NCI-H1092 treated with DMSO at 0.1 percent for 48 hours (cell line): ENCODE results near the gene HMGXB3.

Source experiments
- DNase-seq: peaks from one replicate; lab custom pipeline; 2025; lab: John Stamatoyannopoulos, UW

The HMGXB3 gene

GRCh38 chr5:149982505-149982904, 18.0 kb upstream of the HMGXB3 start:
- DNase-seq: no peak

GRCh38 chr5:149988126-149988525, 12.4 kb upstream of the HMGXB3 start:
- no peak for DNase-seq

GRCh38 chr5:149990518-149991376, 9.8 kb upstream of the HMGXB3 start:
- peak; percentile 52 for DNase-seq

DNA sequence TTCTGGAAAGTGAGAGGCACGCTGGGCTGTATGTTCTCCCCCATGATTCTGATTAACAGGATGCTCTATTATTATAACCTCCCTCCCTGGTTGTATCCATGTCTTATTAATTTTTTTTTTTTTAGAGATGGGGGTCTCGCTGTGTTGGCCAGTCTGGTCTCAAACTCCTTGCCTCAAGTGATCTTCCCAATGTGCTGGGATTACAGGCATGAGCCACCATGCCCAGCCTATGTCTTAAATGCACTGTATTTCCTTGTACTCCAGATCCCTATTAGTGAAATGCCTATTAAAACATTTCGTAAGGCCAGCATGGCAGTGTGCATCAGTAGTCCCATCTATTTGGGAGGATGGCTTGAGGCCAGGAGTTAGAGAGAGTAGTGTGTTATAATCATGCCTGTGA, 7.1 kb upstream of the HMGXB3 start:
- DNase-seq: no peak

DNA sequence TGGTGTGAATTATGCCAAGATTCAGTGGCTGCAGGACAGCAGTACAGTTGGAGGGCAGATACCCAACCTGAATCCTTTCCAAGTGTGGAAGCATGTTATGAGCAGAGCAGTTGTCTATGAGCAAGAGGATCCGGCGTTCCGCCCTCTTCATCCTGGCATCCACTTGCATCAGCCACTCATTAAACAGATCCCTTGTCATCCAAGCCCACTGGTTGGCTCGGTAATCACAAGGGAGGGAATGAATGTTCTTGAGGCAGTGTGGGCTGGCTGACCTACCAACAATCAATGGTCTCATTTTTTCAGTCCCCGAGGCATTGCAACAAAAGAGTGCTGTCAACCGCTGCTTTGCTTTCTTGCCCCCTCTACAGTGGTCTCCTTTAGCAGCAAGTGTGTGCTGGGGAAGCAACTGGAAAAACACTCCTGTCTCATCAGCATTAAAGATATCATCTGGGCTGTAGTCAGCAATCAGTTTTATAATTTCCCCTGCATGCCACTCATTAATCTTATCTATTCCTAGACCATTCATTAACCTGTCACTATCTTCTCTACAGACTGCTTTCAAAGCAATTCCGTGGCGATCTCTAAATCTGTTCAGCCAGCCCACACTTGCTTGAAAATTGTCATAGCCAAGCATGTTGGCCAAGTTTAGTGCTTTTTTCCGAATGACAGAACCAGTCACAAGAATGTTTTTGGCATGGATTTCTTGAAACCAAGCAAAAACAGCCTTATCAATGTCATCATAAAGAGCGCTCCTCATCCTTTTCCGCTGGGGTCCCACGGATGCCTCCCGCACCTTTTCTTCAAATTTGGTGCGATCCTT, 4.9 kb upstream of the HMGXB3 start:
- no peak for DNase-seq

GRCh38 chr5:149996205-149996890, 4.2 kb upstream of the HMGXB3 start:
- no peak for DNase-seq

DNA sequence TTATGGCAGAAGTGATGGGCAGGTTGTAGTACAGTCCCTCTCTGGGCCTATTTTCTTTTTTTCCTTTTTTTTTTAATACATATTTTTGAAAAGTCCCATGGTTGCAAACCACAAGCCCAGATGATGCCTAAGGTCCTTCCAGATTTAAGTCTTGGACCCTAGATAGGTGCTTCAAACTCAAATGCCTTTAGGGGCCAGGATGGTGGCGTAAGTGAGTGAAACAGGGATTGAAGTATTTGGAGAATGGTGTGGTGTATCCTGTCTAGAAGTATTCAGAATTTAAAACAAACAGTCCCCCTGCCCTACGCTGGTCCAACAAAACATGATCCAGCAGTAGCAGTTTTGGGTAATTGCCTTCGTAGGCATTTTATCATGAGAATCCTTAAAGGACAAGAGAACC, 2.3 kb upstream of the HMGXB3 start:
- no peak for DNase-seq

GRCh38 chr5:149999359-149999758, 1.2 kb upstream of the HMGXB3 start:
- no peak for DNase-seq

- no peak for DNase-seq
Observed at GRCh38 chr5:149999866-150000255, 678 bp upstream of the HMGXB3 start.

GRCh38 chr5:150000990-150001659, 586 bp downstream of the HMGXB3 start:
- no peak for DNase-seq

GRCh38 chr5:150001660-150002486, 1.3 kb downstream of the HMGXB3 start:
- peak; percentile 2 for DNase-seq

- DNase-seq: no peak
Observed at GRCh38 chr5:150006318-150006717, 5.8 kb downstream of the HMGXB3 start.

DNA sequence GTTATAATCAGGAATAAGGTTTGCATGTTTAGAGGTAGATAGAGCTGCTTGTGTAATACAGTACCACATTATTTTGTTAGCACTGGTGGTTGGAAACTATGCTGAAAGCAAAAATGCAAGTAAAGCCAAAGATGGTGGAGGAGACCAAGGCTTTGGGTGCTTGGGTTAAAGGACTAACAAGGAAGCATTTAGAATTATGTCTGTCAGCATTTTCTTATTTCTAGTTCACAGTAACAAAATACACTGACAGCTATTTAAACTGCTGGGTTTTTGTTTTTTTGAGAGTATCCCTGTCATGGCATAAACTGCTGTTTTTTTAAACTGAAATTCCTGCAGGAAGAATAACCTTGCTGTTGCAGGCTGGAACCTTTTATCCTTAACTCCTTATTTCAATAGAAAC, 6.5 kb downstream of the HMGXB3 start:
- DNase-seq: no peak

DNA sequence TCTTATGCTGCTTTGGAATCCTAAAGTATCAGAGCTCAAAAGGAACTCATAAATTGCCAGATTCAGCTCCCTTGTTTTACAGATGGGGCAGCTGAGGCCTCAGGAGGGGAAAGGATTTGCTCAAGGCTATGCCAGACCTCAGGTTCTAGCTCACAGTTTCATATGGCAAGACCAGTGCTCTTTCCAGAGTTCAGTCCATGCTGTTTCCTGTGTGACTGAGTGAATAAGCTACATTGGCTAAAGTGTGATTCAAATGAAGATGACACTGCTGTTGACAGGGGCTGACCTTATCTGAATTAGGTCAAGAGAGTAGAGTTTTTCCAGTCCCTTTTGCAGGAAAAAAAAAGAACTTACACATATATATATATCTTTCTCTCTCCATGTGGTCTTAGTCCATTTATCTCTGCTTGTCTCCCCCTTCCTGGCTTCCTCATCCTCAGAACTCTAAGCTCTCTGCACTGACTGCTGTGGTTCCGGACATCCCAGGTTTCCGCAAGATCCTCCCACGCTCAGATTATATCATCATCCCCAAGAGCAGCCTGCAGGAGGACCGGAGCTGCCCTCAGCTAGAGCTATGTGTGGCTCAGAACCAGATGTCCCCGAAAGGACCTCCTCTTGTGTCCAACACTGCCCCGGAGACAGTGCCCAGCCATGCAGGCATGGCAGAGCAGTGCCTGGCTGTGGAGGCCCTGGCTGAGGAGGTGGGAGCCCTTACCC, 9.3 kb downstream of the HMGXB3 start:
- no peak for DNase-seq

GRCh38 chr5:150013931-150014330, 13.4 kb downstream of the HMGXB3 start:
- no peak for DNase-seq

GRCh38 chr5:150014456-150014855, 13.9 kb downstream of the HMGXB3 start:
- DNase-seq: no peak

DNA sequence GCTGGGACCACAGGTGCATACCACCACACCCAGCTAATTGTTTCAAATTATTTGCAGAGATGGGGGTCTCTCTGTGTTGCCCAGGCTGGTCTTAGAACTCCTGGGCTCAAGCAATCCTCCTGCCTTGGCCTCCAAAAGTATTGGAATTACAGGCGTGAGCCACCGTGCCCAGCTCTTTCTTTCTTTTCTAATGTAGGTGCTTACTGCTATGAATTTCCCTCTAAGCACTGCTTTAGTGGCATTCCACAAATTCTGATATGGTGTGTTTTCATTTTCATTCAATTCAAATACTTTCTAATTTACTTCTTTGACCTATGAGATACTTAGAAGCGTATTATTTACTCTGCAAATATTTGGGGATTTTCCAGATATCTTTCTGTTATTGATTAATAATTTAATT, 14.9 kb downstream of the HMGXB3 start:
- DNase-seq: no peak

DNA sequence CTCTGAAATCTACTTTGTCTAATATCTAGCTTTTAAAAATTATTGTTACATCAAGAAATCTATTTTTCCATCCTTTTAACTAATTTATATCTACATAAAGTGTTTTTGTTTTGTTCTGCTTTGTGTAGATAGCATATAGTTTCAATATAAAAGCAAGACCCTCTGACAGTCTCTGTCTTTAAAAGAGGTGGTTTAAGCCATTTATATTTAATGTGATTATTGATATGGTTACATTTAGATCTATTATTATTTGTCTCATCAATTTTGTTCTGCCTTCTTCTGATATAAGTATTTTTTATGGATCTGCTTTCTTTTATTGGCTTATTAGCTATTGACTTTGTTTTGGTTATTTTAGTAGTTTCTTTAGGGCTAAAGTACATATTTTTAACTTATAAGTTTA, 16.0 kb downstream of the HMGXB3 start:
- DNase-seq: no peak

DNA sequence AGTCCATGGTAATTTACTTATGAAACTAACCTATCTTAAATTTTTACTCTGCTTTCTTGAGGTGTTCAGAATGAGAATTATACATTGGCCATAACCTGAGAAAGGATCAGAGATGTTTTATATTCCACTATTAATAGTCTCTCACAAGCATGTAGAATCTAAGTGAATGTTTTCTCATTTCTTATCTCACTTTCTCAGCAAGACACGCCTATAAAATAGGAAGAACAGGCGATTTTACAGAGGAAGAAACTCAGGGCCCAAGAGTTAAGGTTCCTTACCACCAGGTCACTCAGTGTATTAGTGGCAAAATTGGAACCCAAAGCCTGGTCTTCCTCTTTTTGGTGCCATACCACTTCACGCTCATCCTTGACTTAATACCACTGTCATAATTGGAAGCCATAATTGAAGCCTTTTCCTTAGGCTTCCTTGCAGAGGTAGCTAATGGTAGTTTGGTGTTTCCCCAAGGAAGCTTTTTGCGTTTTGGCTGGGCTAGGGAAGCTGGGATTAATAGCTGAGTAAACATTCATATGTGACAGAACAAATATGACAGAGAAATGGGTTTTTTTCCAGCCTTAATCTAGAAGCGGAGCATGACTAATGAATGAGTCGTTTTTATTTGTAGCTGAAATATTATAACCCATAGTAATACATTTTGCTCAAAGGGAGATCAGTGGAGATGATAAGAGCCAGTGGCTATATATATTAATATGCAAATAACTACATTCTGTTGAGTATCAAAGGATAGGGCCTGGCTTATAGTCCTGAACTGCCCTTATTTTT, 16.9 kb downstream of the HMGXB3 start:
- no peak for DNase-seq

DNA sequence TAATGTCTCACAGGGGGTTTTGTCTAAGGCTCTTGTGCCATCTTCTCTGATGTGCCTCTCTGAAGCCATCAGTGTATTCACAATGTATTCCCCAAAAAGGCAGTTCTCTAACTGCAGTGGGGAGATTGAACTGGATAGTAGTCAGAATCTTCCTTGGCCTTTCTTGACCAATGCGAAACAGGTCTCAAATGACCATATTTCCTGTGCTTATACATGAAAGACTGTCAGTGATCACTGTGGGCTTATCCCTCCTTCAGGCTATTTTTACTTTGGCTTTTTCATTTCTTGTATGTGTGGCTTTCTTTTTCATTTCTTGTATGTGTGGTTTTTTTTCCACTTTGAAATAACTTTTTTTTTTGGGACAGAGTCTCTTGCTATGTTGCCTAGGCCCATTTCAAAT, 19.7 kb downstream of the HMGXB3 start:
- DNase-seq: no peak
